ENCODE measurements around the gene PRR14.
"Not testable (repeated sequence)": the region's sequence is repeated elsewhere in the genome, so short reads cannot be mapped to it uniquely, and the experiment has no call there.

The PRR14 gene

GRCh38 chr16:30680326-30680725, 29.6 kb downstream of the PRR14 start:
- no peak for DNase-seq (ENCODE audit: low read depth, low spot score)
- TF ChIP-seq CTCF (IDR thresholded peaks at IDR 0.05; ENCODE audit: insufficient read depth, low read length, missing control alignments) = no peak
- no peak overlapping the region for H3K4me3 ChIP-seq (ENCODE audit: low read depth, low read length)
- ChIA-PET CTCF (interaction anchor here (2.4 kb wide), 1 partner anchor 13 kb away, joined by 11 read pairs; no protein-coding TSS in a partner anchor), POLR2A (no interaction called here)

GRCh38 chr16:30688701-30689100, 37.9 kb downstream of the PRR14 start:
- ChIA-PET POLR2A (no interaction called here), CTCF (interaction anchor here (0.6 kb wide), 1 partner anchor 9 kb away, joined by 3 read pairs; no protein-coding TSS in a partner anchor)
- DNase-seq (ENCODE audit: low read depth, low spot score) = no peak
- no peak overlapping the region for H3K4me3 ChIP-seq (ENCODE audit: low read depth, low read length)
- TF ChIP-seq CTCF (IDR thresholded peaks at IDR 0.05; ENCODE audit: insufficient read depth, low read length, missing control alignments) = no peak

- CTCF ChIA-PET = interaction anchor here (1.4 to 4.1 kb wide), 3 partner anchors 8 to 63 kb away, joined by 3 to 32 read pairs (median 23); partner anchors contain the start of gene FBRS
- H3K4me3 ChIP-seq (ENCODE audit: low read depth, low read length) = no peak overlapping the region
- POLR2A ChIA-PET = no interaction called here
- DNase-seq (ENCODE audit: low read depth, low spot score) = no peak
- TF ChIP-seq CTCF (IDR thresholded peaks at IDR 0.05; ENCODE audit: insufficient read depth, low read length, missing control alignments) = no peak
These were observed 41.1 kb downstream of the PRR14 start for GRCh38 chr16:30691907-30692306.

- no peak for TF ChIP-seq CTCF (IDR thresholded peaks at IDR 0.05; ENCODE audit: insufficient read depth, low read length, missing control alignments)
- CTCF ChIA-PET = interaction anchor here (0.6 to 4.1 kb wide), 7 partner anchors 9 to 357 kb away, joined by 3 to 32 read pairs (median 6); partner anchors contain the start of gene FBRS
- no peak for DNase-seq (ENCODE audit: low read depth, low spot score)
- POLR2A ChIA-PET = interaction anchor here (1.8 kb wide), 1 partner anchor 33 kb away, joined by 11 read pairs; the partner anchor contains the start of gene FBRS
- H3K4me3 ChIP-seq (ENCODE audit: low read depth, low read length) = no peak overlapping the region
These were observed 41.8 kb downstream of the PRR14 start for GRCh38 chr16:30692396-30693064.

- no peak for DNase-seq (ENCODE audit: low read depth, low spot score)
- H3K4me3 ChIP-seq (ENCODE audit: low read depth, low read length) = no peak overlapping the region
- ChIA-PET POLR2A (no interaction called here), CTCF (interaction anchor here (1.0 to 4.1 kb wide), 14 partner anchors 10 to 246 kb away, joined by 3 to 32 read pairs (median 7); partner anchors contain the start of genes FBRS and PRR14)
- no peak for TF ChIP-seq CTCF (IDR thresholded peaks at IDR 0.05; ENCODE audit: insufficient read depth, low read length, missing control alignments)
These were observed 44.4 kb downstream of the PRR14 start for GRCh38 chr16:30694926-30695693.

- H3K4me3 ChIP-seq (ENCODE audit: low read depth, low read length); DNase-seq (ENCODE audit: low read depth, low spot score): not testable (repeated sequence)
- ChIA-PET CTCF (interaction anchor here (1.1 to 2.0 kb wide), 13 partner anchors 11 to 605 kb away, joined by 3 to 8 read pairs (median 5); partner anchors contain the start of genes DCTPP1, FBRS and PRR14), POLR2A (interaction anchor here (1.4 to 1.5 kb wide), 2 partner anchors 11 to 38 kb away, joined by 3 to 8 read pairs; no protein-coding TSS in a partner anchor)
These were observed 45.9 kb downstream of the PRR14 start for GRCh38 chr16:30696646-30697045.

All from AG04449 (cell line).